Measurements from ENCODE around the gene CLDN4. TPM values are rescaled to one million over a fixed set of nuclear protein-coding genes. Genes with fewer than 3 reads are reported as not detected.
"Not testable (repeated sequence)": the region's sequence is repeated elsewhere in the genome, so short reads cannot be mapped to it uniquely, and the experiment has no call there.

The CLDN4 gene
- polyA plus RNA-seq, 3 donors, result 68.7 to 91.4 (median 76.4) TPM

DNA sequence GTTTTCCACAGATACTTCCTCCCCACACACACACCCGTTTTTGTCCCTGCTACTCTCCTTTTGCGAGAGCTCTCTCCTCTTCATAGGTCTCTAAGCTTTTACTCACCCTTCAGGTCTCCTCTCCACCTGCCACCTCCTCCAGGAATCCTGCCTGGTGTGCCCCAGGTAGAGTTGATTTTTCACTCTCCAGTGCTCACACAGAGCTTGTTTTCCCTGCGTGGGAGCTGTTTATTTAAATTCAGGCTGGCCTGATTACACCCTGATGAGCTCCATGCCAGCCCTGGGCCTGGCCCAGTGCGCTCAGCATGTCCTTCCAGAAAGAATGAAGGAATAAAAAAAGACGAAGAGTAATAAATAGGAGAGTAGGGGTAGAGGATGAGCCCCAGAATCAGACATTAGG is 7.5 kb upstream of the CLDN4 start:
- DNase-seq (ENCODE audit: low read depth in 3 of 3, low spot score in 2 of 3), result no peak

DNA sequence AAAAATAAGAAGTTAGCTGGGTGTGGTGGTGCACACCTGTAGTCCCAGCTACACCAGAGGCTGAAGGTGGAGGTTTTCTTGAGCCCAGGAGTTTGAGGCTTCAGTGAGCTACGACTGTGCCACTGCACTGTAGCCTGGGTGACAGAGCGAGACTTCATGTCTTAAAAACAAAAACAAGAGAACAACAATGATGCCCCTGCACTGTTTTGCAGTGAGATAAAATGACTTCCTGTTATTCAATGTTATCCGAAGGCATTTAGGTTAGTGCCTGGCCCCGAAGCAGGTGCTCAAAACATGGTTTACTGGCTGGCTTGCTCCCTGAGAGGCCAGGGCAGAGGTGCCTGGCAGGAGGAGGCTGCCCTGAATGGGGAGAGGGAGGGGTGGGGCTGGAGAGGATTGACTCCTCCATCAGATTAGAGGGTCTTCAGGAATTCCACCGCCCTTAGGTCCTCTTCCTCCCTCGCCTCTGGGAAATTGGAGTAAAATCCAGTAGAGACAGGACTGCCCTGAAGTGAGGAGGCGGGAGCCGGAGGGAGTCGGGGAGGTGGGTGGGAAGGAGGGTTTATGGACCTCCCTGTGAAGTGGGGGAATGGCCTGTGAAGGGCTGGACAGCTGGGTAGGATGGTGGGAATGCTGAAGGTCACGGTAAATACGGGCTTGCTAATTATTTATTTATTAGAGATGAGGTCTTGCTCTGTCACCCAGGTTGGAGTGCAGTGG is 6.8 kb upstream of the CLDN4 start:
- DNase-seq (ENCODE audit: low read depth in 3 of 3, low spot score in 2 of 3), result no peak

DNA sequence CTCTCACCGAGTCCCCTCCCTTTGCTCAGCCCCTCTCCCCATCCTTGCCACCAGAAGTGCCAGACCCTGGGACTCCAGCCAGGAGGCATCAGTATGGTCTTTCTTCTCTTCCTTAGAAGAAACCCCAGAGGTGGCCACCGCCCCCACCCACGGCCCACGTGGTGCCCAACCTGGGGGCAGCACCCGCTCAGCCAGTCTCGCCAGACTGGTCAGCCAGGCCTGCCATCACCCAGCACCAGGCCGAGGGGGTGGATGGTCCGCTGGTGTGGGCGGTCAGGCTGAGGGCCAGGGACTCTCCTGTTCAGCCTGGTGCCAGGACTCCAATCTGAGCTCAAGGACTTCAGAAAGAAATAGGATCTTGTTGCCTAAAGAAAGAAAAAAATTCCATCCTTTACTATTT is 5.8 kb upstream of the CLDN4 start:
- no peak for DNase-seq (ENCODE audit: low read depth in 3 of 3, low spot score in 2 of 3)

DNA sequence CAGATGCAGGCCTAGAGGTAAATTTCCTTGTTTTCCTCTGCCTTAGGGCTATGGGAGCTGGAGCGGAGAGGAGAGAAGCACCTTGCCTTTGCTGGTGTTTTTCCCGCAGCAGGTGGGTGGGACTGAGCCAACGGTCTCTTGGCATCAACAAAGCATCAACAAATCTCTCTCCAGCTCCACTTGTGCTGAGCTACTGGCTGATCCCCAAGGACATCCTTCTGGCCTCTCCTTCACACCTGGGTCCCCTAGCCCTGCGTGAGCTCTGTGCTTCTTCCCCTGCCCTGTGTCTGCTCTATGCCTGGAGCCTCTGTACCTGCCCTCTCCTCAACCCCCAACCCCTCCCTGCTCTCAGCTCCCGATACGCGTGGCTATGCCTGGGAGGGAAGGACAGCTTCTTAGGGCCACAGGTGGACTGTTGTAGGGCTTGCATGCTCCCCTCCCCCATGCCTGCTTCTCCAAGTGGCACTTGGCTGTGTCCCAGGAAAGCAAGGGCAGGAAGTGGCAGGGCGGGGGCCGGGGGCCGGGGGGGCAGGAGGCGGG is 3.2 kb upstream of the CLDN4 start:
- DNase-seq (ENCODE audit: low read depth in 3 of 3, low spot score in 2 of 3), result no peak

DNA sequence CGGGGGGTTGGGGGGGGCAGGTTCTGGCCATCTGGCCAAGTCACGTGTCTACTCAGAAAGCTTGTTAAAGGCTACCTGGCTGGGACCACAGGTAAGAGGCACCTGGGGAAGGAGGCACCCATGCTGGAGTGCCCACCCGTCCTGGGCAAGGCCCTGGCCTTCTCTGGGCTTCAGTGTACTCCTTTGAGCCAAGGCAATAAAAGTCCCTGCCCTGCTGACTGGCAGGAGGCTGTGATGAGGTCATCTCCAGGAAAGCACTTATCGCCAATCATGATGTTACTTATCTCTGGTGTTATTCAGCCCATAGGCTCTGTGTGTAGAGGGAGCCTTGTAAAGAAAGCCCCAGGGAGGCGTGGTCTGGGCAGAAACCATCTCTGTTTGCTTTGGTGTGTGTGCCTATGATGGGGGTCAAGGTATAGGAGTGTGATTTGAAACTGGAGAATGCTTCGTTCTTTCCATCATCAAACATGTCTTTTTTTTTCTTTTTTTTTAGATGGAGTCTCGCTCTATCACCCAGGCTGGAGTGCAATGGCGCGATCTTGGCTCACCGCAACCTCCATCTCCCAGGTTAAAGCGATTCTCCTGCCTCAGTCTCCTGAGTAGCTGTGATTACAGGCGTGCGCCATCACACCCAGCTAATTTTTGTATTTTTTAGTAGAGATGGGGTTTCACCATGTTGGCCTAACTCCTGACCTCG is 2.5 kb upstream of the CLDN4 start:
- DNase-seq (ENCODE audit: low read depth in 3 of 3, low spot score in 2 of 3), result no peak

DNA sequence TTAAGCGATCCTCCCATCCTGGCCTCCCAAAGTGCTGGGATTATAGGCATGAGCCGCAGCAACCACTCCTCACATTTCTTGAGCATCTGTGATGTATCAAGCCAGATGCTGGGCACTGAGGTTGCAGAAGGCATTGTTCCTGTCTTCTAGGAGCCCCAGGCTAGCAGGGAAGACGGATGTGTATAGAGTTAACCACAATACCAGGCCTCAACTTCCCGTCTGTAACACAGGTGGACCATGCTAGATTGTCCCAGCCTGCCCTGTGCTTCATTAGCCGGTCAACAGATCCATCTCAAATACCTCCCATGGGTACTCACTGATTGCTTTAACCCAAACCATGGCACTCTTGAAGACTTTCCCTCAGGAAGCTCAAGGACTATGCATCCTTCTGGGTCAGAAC is 1.8 kb upstream of the CLDN4 start:
- DNase-seq (ENCODE audit: low read depth in 3 of 3, low spot score in 2 of 3), result no peak

DNA sequence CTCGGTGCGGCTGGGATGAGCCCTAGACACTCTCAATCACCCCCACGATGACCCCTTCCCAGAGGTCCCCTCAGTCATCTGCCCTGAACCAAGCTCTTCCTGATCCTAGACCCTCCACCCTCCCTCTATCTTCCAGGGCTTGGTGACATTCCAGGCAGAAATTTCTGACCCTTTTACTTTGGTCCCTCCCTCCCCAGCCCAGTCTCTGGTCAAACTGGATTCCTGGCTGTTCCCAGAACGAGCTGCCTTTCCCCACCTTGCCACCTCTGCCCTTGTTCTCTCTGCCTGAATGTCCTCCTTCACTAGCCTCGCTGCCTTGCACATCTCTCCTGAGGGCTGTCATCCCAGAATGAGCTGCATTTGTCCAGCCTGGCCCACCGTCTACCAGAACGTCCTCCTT is 1.3 kb upstream of the CLDN4 start:
- no peak for DNase-seq (ENCODE audit: low read depth in 3 of 3, low spot score in 2 of 3)

DNA sequence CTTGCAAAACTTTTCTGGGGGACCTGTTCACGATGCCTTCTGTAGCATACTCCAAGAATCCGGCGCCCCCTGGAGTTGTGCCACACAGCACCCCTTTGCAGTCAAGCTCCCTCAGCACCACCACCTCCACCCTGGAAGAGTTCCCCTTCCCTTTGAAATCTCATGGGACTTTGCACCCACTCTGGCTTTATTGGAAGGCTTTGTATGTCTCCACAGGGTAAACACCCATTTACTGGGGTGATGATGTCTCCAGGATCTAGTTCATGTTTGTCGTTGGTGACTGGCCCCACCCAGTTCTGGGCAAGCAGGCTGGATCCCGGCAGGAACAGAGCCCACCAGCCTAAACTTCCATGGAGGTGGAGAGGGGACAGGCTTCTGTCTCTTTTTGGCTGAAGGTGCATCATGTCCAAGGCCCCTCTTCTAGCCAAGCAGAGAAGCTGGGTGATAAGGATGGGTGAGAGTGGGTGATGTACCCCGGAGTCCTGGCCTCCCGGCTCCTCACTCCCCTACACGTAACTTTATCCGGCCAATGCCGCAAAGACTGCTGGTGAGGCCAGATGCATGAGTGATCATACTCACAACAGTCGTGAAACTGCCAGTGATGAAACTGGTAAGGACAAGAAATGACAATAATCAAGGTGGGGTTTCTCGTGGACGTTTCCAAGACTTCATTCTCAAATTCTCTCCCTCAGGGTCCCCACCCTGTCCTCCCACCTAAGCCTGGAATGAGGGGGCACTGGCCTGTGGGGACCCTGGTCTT is 695 bp upstream of the CLDN4 start:
- no peak for DNase-seq (ENCODE audit: low read depth in 3 of 3, low spot score in 2 of 3)

DNA sequence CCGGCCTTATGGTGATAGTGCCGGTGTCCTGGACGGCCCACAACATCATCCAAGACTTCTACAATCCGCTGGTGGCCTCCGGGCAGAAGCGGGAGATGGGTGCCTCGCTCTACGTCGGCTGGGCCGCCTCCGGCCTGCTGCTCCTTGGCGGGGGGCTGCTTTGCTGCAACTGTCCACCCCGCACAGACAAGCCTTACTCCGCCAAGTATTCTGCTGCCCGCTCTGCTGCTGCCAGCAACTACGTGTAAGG is 713 bp downstream of the CLDN4 start:
- no peak for DNase-seq (ENCODE audit: low read depth in 3 of 3, low spot score in 2 of 3)

DNA sequence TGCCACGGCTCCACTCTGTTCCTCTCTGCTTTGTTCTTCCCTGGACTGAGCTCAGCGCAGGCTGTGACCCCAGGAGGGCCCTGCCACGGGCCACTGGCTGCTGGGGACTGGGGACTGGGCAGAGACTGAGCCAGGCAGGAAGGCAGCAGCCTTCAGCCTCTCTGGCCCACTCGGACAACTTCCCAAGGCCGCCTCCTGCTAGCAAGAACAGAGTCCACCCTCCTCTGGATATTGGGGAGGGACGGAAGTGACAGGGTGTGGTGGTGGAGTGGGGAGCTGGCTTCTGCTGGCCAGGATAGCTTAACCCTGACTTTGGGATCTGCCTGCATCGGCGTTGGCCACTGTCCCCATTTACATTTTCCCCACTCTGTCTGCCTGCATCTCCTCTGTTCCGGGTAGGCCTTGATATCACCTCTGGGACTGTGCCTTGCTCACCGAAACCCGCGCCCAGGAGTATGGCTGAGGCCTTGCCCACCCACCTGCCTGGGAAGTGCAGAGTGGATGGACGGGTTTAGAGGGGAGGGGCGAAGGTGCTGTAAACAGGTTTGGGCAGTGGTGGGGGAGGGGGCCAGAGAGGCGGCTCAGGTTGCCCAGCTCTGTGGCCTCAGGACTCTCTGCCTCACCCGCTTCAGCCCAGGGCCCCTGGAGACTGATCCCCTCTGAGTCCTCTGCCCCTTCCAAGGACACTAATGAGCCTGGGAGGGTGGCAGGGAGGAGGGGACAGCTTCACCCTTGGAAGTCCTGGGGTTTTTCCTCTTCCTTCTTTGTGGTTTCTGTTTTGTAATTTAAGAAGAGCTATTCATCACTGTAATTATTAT is 1.2 kb downstream of the CLDN4 start:
- no peak for DNase-seq (ENCODE audit: low read depth in 3 of 3, low spot score in 2 of 3)

DNA sequence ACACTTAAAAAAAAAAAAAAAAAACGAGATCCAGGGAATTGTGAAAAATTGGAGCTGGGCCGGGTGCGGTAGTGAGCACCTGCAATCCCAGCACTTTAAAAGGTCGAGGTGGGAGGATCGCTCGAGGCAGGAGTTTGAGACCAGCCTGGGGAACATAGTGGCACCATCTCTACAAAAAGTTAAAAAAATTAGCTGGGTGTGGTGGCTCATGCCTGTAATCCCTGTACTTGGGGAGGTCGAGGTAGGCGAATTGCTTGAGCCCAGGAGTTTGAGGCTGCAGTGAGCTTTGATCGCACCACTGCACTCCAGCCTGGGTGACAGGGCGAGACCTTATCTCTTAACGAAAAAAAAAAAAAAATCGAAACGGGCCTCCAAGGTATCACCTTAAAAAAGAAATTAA is 2.0 kb downstream of the CLDN4 start:
- no peak for DNase-seq (ENCODE audit: low read depth in 3 of 3, low spot score in 2 of 3)

DNA sequence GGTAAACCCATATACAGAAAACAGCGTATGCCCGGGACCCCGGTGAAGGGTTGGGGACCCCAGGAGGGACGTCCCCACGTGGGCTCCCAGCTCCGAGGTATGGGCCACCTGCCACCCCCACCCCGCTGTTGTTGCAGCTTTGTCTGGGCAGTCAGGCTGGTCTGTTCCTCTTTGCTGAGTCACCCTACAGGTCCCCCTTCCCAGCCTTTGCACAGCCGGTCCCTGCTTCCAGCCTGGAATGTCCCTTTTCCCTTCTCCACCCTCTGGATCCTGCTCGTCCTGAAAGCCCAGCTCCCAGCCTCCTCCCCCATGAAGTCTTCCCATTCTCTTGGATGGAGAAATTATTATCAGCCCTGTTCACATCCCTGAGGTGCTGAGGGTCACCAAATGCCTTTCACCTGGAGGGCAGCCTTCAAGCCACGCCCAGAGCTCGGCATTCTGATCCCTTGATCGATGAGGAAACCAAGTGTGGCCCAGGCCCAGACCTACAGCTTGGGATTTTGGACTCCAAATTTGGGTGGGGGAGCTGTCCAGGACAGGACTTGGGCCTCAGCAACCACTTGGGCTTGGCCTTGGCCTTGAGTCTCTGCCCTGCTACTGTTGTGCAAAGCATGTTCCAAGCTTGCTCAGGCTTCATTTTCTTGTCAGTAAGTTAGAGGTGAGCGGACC is 2.6 kb downstream of the CLDN4 start:
- DNase-seq (ENCODE audit: low read depth in 3 of 3, low spot score in 2 of 3), result no peak

DNA sequence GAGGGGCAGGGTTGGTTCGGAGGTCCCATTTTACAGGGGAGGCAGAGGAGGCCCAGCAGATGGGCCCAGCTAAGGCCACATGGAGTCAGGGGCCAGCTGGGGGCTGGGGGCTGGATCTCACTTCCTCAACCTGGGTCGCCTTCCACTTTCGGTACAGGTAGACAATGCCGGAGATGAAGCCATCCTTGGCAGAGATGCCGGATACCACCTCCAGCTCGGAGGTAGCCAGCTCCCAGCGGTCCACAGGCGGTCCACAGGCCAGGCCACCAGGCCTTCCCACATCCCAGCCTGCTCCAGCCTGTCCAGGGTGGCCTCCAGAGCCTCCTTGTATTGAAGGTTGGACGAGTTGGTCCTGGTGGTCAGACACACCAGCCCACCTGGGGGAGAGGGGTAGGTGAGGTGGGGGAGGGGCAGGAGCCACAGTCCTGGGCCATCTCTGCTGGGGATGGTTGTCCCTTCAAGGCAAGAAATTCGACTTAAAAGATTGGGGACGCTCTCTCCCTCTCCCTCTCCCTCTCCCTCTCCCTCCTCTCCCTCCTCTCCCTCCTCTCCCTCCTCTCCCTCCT is 3.9 kb downstream of the CLDN4 start:
- no peak for DNase-seq (ENCODE audit: low read depth in 3 of 3, low spot score in 2 of 3)

DNA sequence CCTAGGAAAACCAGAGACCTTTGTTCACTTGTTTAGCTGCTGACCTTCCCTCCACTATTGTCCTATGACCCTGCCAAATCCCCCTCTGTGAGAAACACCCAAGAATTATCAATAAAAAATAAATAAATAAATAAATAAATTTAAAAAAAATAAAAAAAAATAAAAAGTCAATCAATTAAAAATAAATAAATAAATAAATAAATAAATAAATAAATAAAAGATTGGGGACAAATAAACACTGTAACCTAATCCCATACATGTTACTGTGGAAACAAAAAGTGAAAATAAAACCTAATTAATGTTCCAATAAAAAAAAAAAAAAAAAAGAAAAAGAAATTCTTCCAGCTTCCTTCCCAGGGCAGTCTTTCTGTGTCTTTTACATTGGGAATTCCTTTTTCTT is 6.4 kb downstream of the CLDN4 start:
- not testable (repeated sequence) for DNase-seq (ENCODE audit: low read depth in 3 of 3, low spot score in 2 of 3)

DNA sequence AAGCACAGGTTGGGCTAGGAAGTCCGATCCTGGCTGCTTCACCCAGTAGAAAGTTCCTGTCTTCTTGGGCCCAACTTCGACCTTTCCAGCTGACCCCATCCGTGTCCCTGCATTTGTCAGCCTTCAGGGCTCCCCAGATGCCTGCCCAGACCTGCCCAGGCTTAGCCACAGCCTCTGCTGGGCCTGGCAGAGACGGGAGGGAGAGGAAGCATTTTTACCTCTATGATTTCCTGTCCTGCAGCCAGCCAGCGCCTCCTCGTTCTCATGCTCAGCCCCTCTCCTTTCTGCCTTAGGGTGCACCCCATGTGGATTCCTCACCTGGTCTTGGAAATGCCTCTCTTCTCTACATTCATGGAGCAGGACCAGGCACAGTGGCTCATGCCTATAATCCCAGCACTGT is 7.8 kb downstream of the CLDN4 start:
- no peak for DNase-seq (ENCODE audit: low read depth in 3 of 3, low spot score in 2 of 3)

DNA sequence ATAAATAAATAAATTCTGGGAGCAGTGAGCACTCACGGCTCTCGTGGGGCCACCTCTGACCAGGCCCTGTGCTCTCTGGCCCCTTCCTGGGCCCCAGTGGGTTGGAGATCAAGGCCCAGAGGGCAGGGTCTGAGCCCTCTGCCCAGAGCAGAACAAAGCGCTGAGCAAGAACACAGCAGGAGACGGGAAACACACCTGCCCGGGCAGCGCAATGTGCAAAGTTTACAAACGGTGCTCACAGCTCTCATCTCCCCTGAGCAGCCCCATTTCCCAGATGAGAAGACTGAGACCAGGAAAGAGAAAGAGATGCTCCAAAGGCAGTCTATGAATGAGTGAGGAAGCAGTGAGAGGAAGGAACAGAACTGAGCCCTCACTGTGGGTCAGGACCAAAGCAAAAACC is 8.5 kb downstream of the CLDN4 start:
- no peak for DNase-seq (ENCODE audit: low read depth in 3 of 3, low spot score in 2 of 3)

DNA sequence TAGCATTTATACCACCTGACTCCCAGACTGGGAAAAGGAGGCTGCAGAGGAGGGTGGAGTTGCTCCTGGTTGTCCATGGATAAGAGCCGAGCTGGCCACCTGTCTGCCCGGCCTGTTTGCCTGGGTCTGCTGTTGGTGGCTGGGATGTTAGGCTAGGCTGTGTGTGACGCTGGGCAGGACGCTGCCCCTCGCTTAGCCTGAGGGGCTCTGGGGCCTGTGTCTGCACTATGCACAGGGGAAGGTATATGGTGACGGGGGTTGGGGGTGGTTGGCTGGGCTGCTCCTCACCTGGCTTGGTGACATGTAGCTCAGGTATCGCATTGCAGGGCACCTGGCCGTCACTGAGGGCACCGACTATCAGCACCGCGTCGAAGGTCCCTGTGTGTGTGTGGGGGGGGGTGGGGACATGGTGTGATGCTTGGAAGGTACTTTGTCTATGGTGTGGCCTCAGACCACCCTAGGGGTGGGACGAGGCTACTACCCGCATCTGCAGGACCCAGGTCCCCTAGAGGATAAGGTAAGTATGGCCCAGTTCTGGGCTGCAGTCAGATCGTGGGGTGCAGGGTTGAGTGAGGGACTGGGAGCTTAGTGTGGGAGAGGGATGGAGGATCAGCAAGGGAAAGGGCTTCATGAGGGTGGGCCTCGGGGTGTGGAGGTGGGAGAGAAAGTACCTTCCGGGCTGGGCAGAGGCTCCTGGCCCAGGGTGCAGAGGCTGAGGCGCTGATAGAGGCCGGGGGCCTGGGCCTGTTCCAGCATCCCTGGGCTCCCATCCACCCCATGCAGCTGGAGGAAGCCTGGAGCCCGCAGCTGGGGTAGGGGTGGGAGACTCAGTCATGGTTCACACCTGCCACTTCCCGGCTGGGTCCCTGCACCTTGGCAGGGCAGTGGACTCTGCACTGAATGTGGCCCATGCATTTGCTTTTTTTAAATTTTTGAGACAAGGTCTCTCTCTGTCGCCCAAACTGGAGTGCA is 9.2 kb downstream of the CLDN4 start:
- no peak for DNase-seq (ENCODE audit: low read depth in 3 of 3, low spot score in 2 of 3)

DNA sequence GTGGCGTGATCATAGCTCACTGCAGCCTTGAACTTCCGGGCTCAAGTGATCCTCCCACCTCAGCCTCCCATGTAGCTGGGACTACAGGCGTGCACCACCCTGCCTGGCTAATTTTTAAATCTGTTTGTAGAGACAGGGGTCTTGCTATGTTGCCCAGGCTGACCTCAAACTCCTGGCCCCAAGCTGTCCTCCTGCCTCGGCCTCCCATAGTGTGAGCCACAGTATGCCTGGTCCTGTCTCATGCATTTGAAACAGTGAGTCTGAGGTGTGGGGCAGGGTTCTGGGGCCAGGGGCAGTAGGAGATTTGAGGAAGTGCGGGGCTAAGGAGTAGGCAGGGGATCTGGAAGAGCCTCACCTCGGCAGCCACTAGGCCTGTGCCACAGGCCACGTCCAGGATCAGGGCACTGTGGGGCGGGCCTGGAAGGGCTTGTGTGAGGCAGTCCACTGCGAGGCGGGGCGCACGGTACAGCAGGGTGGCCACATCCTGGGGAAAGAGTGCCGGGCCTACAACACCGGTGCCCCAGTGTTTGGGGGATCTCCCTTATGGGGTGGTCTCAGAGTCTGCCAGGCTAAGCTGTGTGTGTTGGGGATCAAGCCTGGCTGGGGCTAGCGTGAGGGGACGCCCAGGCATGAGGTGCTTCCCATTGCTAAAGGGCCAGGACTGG is 10.1 kb downstream of the CLDN4 start:
- no peak for DNase-seq (ENCODE audit: low read depth in 3 of 3, low spot score in 2 of 3)

DNA sequence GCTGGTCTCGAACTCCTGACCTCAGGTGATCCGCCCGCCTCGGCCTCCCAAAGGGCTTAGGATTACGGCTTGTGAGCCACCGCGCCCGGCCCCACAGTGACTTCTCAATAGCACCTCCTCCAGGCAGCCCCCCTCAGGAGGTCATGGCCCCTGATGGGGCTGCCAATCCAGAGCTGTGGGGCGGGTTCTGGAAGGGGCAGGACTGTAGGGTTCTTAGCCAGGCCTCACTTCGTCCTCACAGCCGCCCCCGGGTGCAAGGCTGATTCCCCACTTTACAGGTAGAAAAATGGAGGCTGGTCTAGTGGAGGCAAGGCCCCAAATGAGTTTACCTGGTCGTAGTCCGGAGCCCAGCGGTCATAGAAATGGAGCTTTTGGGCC is 10.9 kb downstream of the CLDN4 start:
- DNase-seq (ENCODE audit: low read depth in 3 of 3, low spot score in 2 of 3), result no peak

All from right renal cortex interstitium (tissue), 3 donors.